LNCAP (cell line): ENCODE measurements around the gene FGF1.

Source experiments
- TF ChIP-seq, protein P1 (sequence below): fragments of 450-650 bp; IDR thresholded peaks from 2 replicates; pipeline ENCODE4 v1.5.1; 2017; ENCODE audit warnings: mild to moderate bottlenecking

FGF1 gene

GRCh38 chr5:142627383-142628217, 58.3 kb downstream of the FGF1 start:
- TF ChIP-seq, protein P1, sequence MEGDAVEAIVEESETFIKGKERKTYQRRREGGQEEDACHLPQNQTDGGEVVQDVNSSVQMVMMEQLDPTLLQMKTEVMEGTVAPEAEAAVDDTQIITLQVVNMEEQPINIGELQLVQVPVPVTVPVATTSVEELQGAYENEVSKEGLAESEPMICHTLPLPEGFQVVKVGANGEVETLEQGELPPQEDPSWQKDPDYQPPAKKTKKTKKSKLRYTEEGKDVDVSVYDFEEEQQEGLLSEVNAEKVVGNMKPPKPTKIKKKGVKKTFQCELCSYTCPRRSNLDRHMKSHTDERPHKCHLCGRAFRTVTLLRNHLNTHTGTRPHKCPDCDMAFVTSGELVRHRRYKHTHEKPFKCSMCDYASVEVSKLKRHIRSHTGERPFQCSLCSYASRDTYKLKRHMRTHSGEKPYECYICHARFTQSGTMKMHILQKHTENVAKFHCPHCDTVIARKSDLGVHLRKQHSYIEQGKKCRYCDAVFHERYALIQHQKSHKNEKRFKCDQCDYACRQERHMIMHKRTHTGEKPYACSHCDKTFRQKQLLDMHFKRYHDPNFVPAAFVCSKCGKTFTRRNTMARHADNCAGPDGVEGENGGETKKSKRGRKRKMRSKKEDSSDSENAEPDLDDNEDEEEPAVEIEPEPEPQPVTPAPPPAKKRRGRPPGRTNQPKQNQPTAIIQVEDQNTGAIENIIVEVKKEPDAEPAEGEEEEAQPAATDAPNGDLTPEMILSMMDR: no peak

DNA sequence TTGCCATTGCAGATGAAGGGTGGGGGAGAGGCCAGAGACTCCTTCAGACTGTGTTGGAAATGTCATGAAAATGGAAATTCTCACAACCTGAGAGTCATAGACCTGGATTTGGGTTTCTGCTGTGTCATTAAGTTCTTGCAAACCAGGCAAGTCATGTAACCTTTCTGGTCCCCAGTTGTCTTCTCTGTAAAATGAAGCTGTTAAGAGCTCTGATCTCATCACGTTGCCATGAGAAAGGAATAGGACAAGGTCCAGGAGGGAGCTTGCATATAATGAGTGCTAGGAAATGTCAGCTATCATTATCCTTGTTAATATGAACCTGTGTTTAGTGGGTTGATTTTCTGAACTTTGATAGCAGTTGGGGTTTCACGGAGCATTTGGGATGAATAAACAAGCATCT, 59.1 kb downstream of the FGF1 start:
- TF ChIP-seq, protein P1: no peak

DNA sequence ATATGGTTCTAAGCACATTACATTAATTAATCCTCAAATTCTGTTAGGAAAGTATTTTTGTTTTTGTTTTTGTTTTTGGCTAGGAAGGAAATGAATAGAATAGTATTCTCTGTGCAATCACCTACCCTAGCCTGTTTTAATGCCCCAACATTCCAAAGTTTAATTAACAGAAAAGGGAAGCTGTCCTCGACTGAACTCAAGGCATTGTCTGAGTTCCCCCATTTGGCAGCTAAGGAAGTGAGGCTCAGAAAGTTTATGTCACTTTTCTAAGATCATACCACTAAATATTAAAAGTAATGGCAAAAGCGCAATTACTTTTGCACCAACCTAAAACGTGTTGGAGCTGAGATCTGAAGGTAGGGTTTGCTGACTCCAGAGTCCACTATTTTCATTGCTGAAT, 59.8 kb downstream of the FGF1 start:
- TF ChIP-seq, protein P1: no peak

DNA sequence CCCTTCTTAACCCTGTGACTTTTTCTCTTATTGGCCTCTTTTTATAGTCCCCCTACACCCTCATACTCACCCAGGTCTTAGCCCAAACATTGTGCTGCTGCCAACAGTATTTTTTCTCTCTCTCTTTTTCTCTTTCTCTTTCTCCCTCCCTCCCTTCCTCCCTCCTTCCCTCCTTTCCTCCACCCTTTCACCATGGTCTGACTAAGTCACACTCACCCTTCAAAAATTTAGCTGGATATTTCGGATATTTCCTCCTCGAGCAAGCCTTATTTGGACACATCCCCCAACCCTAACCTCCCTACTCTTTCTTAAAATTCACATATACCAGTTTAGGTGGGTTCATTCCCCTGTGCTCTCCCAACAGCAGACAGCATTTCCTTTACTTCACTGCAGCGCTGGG, 64.7 kb downstream of the FGF1 start:
- TF ChIP-seq, protein P1: no peak

DNA sequence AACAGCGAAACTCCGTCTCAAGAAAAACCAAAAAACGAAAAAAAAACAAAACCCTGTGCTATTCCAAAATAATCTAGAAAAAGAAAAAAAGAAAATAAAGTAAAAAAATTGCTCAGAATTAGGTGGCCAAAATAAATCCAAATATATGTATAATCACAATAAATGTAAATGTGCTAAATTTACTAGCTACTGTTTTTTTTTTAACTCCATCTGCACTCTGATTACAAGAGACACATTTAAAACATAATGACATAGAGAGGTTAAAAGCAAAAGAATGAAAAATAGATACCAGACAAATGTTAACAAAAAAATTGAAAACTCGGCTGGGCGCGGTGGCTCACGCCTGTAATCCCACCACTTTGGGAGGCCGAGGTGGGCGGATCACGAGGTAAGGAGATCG, 66.1 kb downstream of the FGF1 start:
- TF ChIP-seq, protein P1: no peak

DNA sequence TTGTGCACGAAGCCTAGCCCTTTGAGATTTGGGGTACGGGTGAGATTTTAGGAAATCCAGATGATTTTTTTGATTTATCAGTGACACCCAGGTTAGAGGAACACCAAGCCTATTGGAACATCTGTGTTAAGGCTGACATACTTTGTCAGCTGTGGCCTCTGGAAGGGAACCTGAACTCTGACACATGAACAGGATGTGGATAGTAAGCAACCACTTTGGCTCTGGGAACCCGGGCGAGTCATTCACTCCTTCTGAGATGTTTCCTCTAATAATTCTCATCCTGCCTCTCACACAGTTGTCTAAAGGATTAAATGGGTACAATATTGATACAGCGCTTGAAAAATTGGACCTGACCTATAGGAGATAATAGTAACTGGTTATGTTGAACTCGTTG, 67.8 kb downstream of the FGF1 start:
- TF ChIP-seq, protein P1: no peak

- TF ChIP-seq, protein P1: no peak
These were observed 68.3 kb downstream of the FGF1 start for GRCh38 chr5:142617416-142618129.
